ENCODE results near the gene CCL13.

CCL13 gene

DNA sequence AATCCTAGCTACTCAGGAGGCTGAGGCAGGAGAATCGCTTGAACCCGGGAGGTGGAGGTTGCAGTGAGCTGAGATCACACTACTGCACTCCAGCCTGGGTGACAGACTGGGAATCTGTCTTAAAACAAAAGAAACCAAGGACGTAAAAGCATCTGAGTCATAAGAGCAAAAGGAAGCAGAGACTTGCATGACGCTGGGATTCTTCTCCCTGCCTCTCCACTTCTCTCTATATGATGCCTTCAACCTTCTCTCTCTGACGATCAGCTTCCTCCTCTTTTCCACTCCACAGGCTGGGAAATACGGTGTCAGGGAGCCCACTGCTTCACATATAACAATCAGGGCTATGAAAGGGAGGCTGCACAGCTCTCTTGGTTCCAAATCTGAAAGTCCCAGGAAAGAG is 49.9 kb downstream of the CCL13 start:
- no peak for TF ChIP-seq GATA2 (IDR thresholded peaks at IDR 0.05; ENCODE audit: low read depth, low read length)

Measured in SH-SY5Y (cell line).